Effector memory CD4-positive, alpha-beta T cell (primary cell): ENCODE data around the gene ZNF438.

Experiments
- DNase-seq, 3 donors: peaks; one replicate each; pipeline ENCODE4 v3.0.0-alpha.2; 2020
- H3K27ac ChIP-seq: 2 replicates; pipeline ENCODE4 v1.7.0; 2013; ENCODE audit warnings: mild to moderate bottlenecking, low read length, moderate library complexity; ENCODE audit not compliant: insufficient read depth, poor library complexity, severe bottlenecking
- H3K27me3 ChIP-seq: replicated peaks from 2 replicates; pipeline ENCODE4 v1.7.0; 2013; ENCODE audit warnings: mild to moderate bottlenecking, low read length; ENCODE audit not compliant: insufficient read depth, control insufficient read depth, poor library complexity, severe bottlenecking
- H3K36me3 ChIP-seq: 2 replicates; pipeline ENCODE4 v1.7.0; 2013; ENCODE audit warnings: mild to moderate bottlenecking, low read length, moderate library complexity; ENCODE audit not compliant: control insufficient read depth, insufficient read depth
- H3K4me1 ChIP-seq: 2 replicates; pipeline ENCODE4 v1.7.0; 2013; ENCODE audit warnings: low read length, mild to moderate bottlenecking; ENCODE audit not compliant: control insufficient read depth, insufficient read depth, poor library complexity, severe bottlenecking
- H3K4me3 ChIP-seq: 2 replicates; pipeline ENCODE4 v1.7.0; 2013; ENCODE audit warnings: low read length, low read depth, mild to moderate bottlenecking; ENCODE audit not compliant: insufficient read depth, poor library complexity, severe bottlenecking
- H3K9me3 ChIP-seq: 2 replicates; pipeline ENCODE4 v1.7.0; 2013; ENCODE audit warnings: mild to moderate bottlenecking, low read length, moderate library complexity; ENCODE audit not compliant: control insufficient read depth

Gene ZNF438

GRCh38 chr10:30878920-30879319, 152.7 kb downstream of the ZNF438 start:
- H3K36me3 ChIP-seq, result no peaks in the 10 kb centered on the region
- no peak for DNase-seq
- no peaks in the 10 kb centered on the region for H3K4me1 ChIP-seq
- no peaks in the 10 kb centered on the region for H3K27me3 ChIP-seq
- H3K27ac ChIP-seq, result no peak overlapping the region
- H3K4me3 ChIP-seq, result no peak overlapping the region
- no peaks in the 10 kb centered on the region for H3K9me3 ChIP-seq

DNA sequence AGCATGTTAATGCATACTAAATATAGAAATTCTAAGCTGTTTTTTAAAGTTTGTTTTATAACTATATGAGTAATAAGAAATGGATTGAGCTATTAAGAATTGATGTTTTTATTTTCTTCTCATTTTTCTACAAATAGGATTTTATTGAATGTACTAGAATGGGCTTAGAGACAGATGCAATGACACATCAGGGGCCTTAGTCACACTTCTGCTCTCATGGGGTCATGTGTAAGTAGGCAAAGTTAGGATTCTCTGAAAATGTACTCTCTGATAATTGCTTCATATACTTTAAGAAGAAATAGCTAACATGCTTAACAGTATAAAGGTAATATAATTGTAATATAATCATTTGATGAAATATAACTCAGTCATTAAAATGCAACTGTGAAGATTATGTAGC, 154.6 kb downstream of the ZNF438 start:
- H3K4me3 ChIP-seq, result no peak overlapping the region
- DNase-seq, result no peak
- no peaks in the 10 kb centered on the region for H3K4me1 ChIP-seq
- no peaks in the 10 kb centered on the region for H3K27me3 ChIP-seq
- H3K9me3 ChIP-seq, result no peaks in the 10 kb centered on the region
- no peak overlapping the region for H3K27ac ChIP-seq
- H3K36me3 ChIP-seq, result no peaks in the 10 kb centered on the region

GRCh38 chr10:30873411-30873810, 158.3 kb downstream of the ZNF438 start:
- Histone ChIP-seq H3K9me3 (no peaks in the 10 kb centered on the region), H3K36me3 (no peaks in the 10 kb centered on the region), H3K27ac (no peak overlapping the region), H3K4me3 (no peak overlapping the region), H3K4me1 (no peaks in the 10 kb centered on the region), H3K27me3 (no peaks in the 10 kb centered on the region)
- no peak for DNase-seq

DNA sequence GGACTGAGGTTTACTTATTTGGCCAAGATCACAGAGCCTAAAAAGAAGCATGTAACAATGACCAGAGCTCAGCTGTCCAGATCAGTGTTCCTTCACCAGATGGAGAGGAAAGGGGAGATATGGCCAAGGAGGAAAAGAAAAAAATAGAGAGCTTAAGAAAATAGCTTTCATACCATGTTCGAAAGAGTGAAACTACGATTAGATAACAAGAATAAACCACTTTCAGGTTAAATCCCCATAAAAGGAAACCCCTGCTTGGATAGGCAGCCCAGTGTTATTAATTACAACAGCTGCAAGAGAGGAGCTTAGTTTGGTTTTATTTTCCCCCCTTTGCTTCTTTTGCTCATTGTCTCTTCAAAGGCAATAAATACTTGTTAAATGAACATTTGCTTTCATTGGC, 160.8 kb downstream of the ZNF438 start:
- Histone ChIP-seq H3K27ac (no peak overlapping the region), H3K36me3 (no peaks in the 10 kb centered on the region), H3K4me1 (no peaks in the 10 kb centered on the region), H3K27me3 (no peaks in the 10 kb centered on the region), H3K9me3 (no peaks in the 10 kb centered on the region), H3K4me3 (no peak overlapping the region)
- DNase-seq, result no peak

DNA sequence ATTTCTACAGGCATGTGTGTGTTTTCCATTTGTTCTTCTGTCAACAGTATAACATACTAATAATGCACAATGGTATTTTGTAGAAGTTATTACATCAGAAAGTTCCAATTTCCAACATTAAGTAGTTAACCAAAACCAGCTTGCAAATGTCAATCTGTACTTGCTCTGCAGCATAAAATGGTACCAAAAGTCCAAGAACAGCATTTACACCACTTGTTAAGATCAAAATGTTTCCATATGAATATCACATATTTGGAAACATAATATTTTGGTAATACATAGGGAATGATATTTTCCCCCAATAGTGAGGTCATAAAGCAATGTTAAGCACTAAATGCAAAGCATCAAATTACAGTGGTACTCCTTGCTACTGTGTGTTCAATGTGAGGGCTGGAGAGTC, 162.1 kb downstream of the ZNF438 start:
- H3K4me1 ChIP-seq, result no peaks in the 10 kb centered on the region
- H3K27ac ChIP-seq, result no peak overlapping the region
- no peaks in the 10 kb centered on the region for H3K36me3 ChIP-seq
- DNase-seq, result no peak
- no peaks in the 10 kb centered on the region for H3K9me3 ChIP-seq
- no peak overlapping the region for H3K4me3 ChIP-seq
- H3K27me3 ChIP-seq, result no peaks in the 10 kb centered on the region

DNA sequence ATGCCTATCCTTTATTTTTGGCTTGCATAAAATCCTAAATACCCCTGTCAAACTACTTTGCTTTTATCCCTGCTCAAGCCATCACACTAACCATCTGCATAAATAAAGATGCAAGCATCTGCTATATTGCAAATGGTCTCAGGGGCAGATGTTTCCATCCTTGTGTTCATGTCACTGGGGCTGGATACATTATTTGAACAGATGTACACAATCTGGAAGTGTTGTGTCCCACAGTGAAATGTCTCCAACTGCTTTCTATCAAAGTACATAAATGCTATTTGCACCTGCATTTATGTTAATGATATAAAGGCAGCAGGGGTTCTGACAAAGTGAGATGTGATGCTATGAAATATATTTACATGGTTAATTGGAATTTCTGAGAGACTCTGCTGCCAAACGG, 163.1 kb downstream of the ZNF438 start:
- no peaks in the 10 kb centered on the region for H3K4me1 ChIP-seq
- no peak overlapping the region for H3K4me3 ChIP-seq
- no peaks in the 10 kb centered on the region for H3K27me3 ChIP-seq
- no peaks in the 10 kb centered on the region for H3K9me3 ChIP-seq
- H3K27ac ChIP-seq, result no peak overlapping the region
- H3K36me3 ChIP-seq, result no peaks in the 10 kb centered on the region
- DNase-seq, result no peak

DNA sequence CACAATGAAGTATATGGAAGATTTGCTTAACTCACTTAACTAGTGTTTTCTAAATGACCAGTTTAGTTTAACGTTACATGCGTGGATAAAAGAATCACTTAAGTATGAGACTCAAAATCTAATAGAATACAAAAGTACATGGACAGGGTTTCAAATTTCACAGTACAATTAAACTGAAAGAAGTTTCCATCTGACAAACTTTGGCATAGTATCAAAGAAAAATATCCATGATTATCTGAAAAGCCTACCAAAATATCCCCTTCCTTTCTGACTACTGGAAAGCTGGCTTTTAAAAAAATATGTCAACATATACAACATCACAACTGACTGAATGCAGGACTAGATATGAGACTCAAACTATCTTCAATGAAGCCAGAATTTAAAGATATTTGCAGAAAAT, 164.8 kb downstream of the ZNF438 start:
- no peaks in the 10 kb centered on the region for H3K9me3 ChIP-seq
- H3K4me3 ChIP-seq, result no peak overlapping the region
- no peak for DNase-seq
- H3K4me1 ChIP-seq, result no peaks in the 10 kb centered on the region
- H3K27me3 ChIP-seq, result no peaks in the 10 kb centered on the region
- H3K27ac ChIP-seq, result no peak overlapping the region
- H3K36me3 ChIP-seq, result no peaks in the 10 kb centered on the region

GRCh38 chr10:30865141-30865926, 166.3 kb downstream of the ZNF438 start:
- Histone ChIP-seq H3K27me3 (no peaks in the 10 kb centered on the region), H3K4me1 (no peaks in the 10 kb centered on the region), H3K9me3 (no peaks in the 10 kb centered on the region), H3K36me3 (no peaks in the 10 kb centered on the region), H3K4me3 (no peak overlapping the region), H3K27ac (no peak overlapping the region)
- DNase-seq, result no peak

GRCh38 chr10:30863516-30864210, 168.0 kb downstream of the ZNF438 start:
- DNase-seq, result no peak
- Histone ChIP-seq H3K36me3 (no peaks in the 10 kb centered on the region), H3K4me1 (no peaks in the 10 kb centered on the region), H3K9me3 (no peaks in the 10 kb centered on the region), H3K27me3 (no peaks in the 10 kb centered on the region), H3K4me3 (no peak overlapping the region), H3K27ac (no peak overlapping the region)

DNA sequence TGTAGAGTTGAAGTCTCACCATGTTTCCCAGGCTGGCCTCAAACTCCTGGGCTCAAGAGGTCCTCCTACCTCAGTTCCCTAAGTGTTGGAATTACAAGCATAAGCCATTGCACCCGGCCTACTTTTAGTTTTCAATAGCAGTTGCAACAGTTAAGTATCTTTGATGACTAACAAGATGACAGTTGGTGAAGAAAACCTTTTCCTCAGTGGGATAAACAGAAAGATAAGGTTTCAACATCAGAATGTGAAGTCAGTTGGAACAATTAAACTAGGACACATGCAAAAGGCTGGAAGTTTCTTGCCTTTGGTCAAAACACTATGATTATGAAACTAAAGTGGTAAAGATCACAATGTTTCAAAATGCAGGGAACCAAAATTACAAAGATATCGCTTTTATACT, 169.2 kb downstream of the ZNF438 start:
- no peak overlapping the region for H3K4me3 ChIP-seq
- no peaks in the 10 kb centered on the region for H3K36me3 ChIP-seq
- DNase-seq, result no peak
- H3K4me1 ChIP-seq, result no peaks in the 10 kb centered on the region
- H3K27ac ChIP-seq, result no peak overlapping the region
- no peaks in the 10 kb centered on the region for H3K9me3 ChIP-seq
- H3K27me3 ChIP-seq, result no peaks in the 10 kb centered on the region
